IMR-90 (cell line): ENCODE results near the gene HMCN1. TPM values are rescaled to one million over a fixed set of nuclear protein-coding genes. Genes with fewer than 3 reads are reported as not detected.

Source experiments
- ATAC-seq: fragments of 200-7000 bp; cut with Tn5 transposase; 2 replicates; pipeline ENCODE4 v1.9.1; 2020; ENCODE audit warnings: low read depth, mild to moderate bottlenecking, moderate library complexity
- BruUV-seq: library from RNA; stranded (reverse); fragments of 400-500 nt; replicated peaks from 2 replicates; lab custom pipeline; 2021; lab: Mats Ljungman, UMichigan
- CTCF ChIA-PET: fragments of 300-600 bp; formaldehyde crosslinking; extraction: SDS; loops from one replicate; lab custom pipeline; 2021; ENCODE audit warnings: antibody characterized with exemption; lab: Yijun Ruan, JAX
- POLR2A ChIA-PET: fragments of 300-600 bp; sonication (Branson Sonifier 250); formaldehyde crosslinking; loops from one replicate; lab custom pipeline; 2022; ENCODE audit warnings: antibody characterized with exemption; ENCODE audit not compliant: unreplicated experiment; lab: Charles Lee
- DNase-seq: peaks from one replicate; pipeline ENCODE4 v3.0.0; 2013
- H2AFZ ChIP-seq: replicated peaks from 2 replicates; pipeline ENCODE3; 2013; ENCODE audit warnings: low read length, mild to moderate bottlenecking; ENCODE audit not compliant: poor library complexity
- H2AK5ac ChIP-seq: 2 replicates; pipeline ENCODE4 v1.6.1; 2013; ENCODE audit warnings: low read depth, low read length, inconsistent platforms
- H2AK9ac ChIP-seq: replicated peaks from 2 replicates; pipeline ENCODE3; 2013; ENCODE audit warnings: mild to moderate bottlenecking, low read depth, low read length, moderate library complexity; ENCODE audit not compliant: poor library complexity
- H2BK120ac ChIP-seq: 2 replicates; pipeline ENCODE4 v1.6.1; 2013; ENCODE audit warnings: low read depth, low read length, inconsistent platforms
- H2BK15ac ChIP-seq: 3 replicates; pipeline ENCODE4 v1.6.1; 2013; ENCODE audit warnings: low read depth, low read length, inconsistent platforms
- H2BK20ac ChIP-seq: 2 replicates; pipeline ENCODE4 v1.6.1; 2013; ENCODE audit warnings: low read depth, mild to moderate bottlenecking, inconsistent platforms, low read length, moderate library complexity
- H2BK5ac ChIP-seq: 2 replicates; pipeline ENCODE4 v1.6.1; 2013; ENCODE audit warnings: mild to moderate bottlenecking, low read depth, low read length, inconsistent platforms; ENCODE audit not compliant: poor library complexity, severe bottlenecking
- H3K14ac ChIP-seq: replicated peaks from 2 replicates; pipeline ENCODE4 v1.6.1; 2013; ENCODE audit warnings: low read depth, low read length, inconsistent platforms
- H3K18ac ChIP-seq: 2 replicates; pipeline ENCODE4 v1.6.1; 2013; ENCODE audit warnings: low read depth, low read length, control low read depth
- H3K23ac ChIP-seq: 2 replicates; pipeline ENCODE4 v1.6.1; 2013; ENCODE audit warnings: low read depth, low read length, inconsistent platforms
- H3K27ac ChIP-seq: 2 replicates; pipeline ENCODE4 v1.5.1; 2013; ENCODE audit warnings: mild to moderate bottlenecking, control low read depth, low read length; ENCODE audit not compliant: insufficient read depth
- H3K27me3 ChIP-seq: 2 replicates; pipeline ENCODE4 v1.6.1; 2013; ENCODE audit warnings: low read length; ENCODE audit not compliant: control insufficient read depth, insufficient read depth
- H3K36me3 ChIP-seq: 2 replicates; pipeline ENCODE4 v1.6.1; 2013; ENCODE audit warnings: low read length, mixed read lengths; ENCODE audit not compliant: control insufficient read depth, insufficient read depth
- H3K4ac ChIP-seq: 2 replicates; pipeline ENCODE4 v1.6.1; 2013; ENCODE audit warnings: low read depth, low read length, inconsistent platforms
- H3K4me1 ChIP-seq: 2 replicates; pipeline ENCODE4 v1.6.1; 2013; ENCODE audit warnings: low read length, mixed read lengths; ENCODE audit not compliant: control insufficient read depth, insufficient read depth
- H3K4me2 ChIP-seq: 2 replicates; pipeline ENCODE4 v1.6.1; 2013; ENCODE audit warnings: low read depth, mild to moderate bottlenecking, control low read depth, low read length, moderate library complexity
- H3K4me3 ChIP-seq: 2 replicates; pipeline ENCODE4 v1.5.1; 2013; ENCODE audit warnings: low read depth, mild to moderate bottlenecking, control low read depth, low read length, moderate library complexity; ENCODE audit not compliant: insufficient read depth
- H3K56ac ChIP-seq: 2 replicates; pipeline ENCODE4 v1.6.1; 2013; ENCODE audit warnings: low read length, inconsistent platforms; ENCODE audit not compliant: insufficient read depth; ENCODE audit errors: extremely low read depth
- H3K79me1 ChIP-seq, 2 experiments: 2 replicates each; pipeline ENCODE4 v1.6.1; 2013; ENCODE audit warnings: low read length in 2 of 2, inconsistent platforms in 1 of 2, low read depth in 1 of 2
- H3K9ac ChIP-seq: 2 replicates; pipeline ENCODE4 v1.6.1; 2013; ENCODE audit warnings: low read depth, low read length, control low read depth
- H3K9me1 ChIP-seq: 2 replicates; pipeline ENCODE4 v1.6.1; 2013; ENCODE audit warnings: low read length, inconsistent platforms; ENCODE audit not compliant: insufficient read depth
- H3K9me3 ChIP-seq: 2 replicates; pipeline ENCODE4 v1.6.1; 2013; ENCODE audit warnings: low read length; ENCODE audit not compliant: control insufficient read depth, insufficient read depth
- H4K20me1 ChIP-seq: 2 replicates; pipeline ENCODE4 v1.6.1; 2013; ENCODE audit warnings: low read length, inconsistent platforms; ENCODE audit not compliant: insufficient read depth
- H4K5ac ChIP-seq: 2 replicates; pipeline ENCODE4 v1.6.1; 2013; ENCODE audit warnings: mild to moderate bottlenecking, low read depth, low read length, control low read depth
- H4K8ac ChIP-seq, 2 experiments: 2 replicates each; pipeline ENCODE4 v1.6.1; 2013; ENCODE audit warnings: low read depth in 2 of 2, low read length in 2 of 2, control low read depth in 1 of 2, inconsistent platforms in 1 of 2
- H4K91ac ChIP-seq: 2 replicates; pipeline ENCODE4 v1.6.1; 2013; ENCODE audit warnings: low read depth, low read length, inconsistent platforms; ENCODE audit not compliant: insufficient read depth
- CHD1 ChIP-seq: IDR thresholded peaks from 2 replicates; pipeline ENCODE4 v1.6.1; 2012; ENCODE audit warnings: low read depth, low read length, improper control_type of control experiment
- MAFK ChIP-seq: IDR thresholded peaks from 2 replicates; pipeline ENCODE4 v1.6.1; 2012; ENCODE audit warnings: low read depth, low read length, improper control_type of control experiment
- SMC3 ChIP-seq: fragments of 150-350 bp; IDR thresholded peaks from 2 replicates; pipeline ENCODE4 v1.6.1; 2016; ENCODE audit warnings: low read depth, mild to moderate bottlenecking, antibody characterized with exemption, low read length, moderate library complexity
- WGBS, 2 experiments: methylation state at CpG; one replicate each; pipeline versions ENCODE4 v1.1.5 to v1.1.7; 2013; ENCODE audit warnings: missing lambda C conversion rate in 2 of 2; ENCODE audit not compliant: insufficient read length in 1 of 2; ENCODE audit errors: extremely low coverage in 2 of 2; 5-methylcytosine and 5-hydroxymethylcytosine counted together
- dilution Hi-C: fragments of 300-500 bp; cut with HindIII; formaldehyde crosslinking; loops from one replicate; pipeline ENCODE4 v1.14.3; 2018; ENCODE audit warnings: low sequenced_read_pairs; ENCODE audit not compliant: unreplicated experiment
- in situ Hi-C: fragments of 300-500 bp; cut with MboI; formaldehyde crosslinking; loops from 3 replicates; pipeline ENCODE4 v1.14.3; 2019; ENCODE audit warnings: low sequenced_read_pairs, inconsistent platforms, mixed read lengths
- intact Hi-C: fragments of 100-400 bp; cut with micrococcal nuclease; formaldehyde crosslinking; loops from 2 replicates; pipeline ENCODE4 v1.10.0; 2022
- polyA plus RNA-seq, 3 experiments: library from polyadenylated mRNA; depleted of rRNA; stranded (reverse); fragments of >200 nt; gene quantifications; 2 replicates each; pipeline ENCODE4 v1.2.3, GENCODE V29; 2012; ENCODE audit warnings: low replicate concordance in 1 of 3
- total RNA-seq: library from RNA; depleted of rRNA; stranded (reverse); fragments of >200 nt; gene quantifications from 2 replicates; pipeline ENCODE4 v1.2.3, GENCODE V29; 2012

HMCN1 gene
- total and polyA plus RNA-seq, 2 of the 4 experiments (the other 2 are of a cell fraction) = 6.1 to 11.7 TPM

DNA sequence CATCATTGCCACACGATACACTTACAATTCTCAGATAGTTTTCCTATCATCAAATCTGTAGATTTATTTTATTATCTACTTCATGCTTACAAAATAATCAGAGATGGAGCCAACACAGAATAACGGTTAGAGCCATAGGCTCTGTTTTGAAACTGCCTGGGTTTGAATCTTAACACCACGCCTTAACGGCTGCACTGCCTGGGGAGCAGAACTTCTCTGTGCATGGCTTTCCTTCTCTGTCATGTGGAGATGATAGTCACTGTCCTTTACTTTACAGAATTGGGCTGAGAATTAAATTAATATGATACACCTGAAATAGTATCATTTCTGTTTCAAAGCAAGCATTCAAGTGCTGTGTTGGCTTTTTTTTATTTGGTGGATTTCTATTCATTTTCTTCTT, 177.8 kb downstream of the HMCN1 start:
- Histone ChIP-seq H2AK5ac (no peak overlapping the region), H2BK5ac (no peak overlapping the region), H2BK20ac (no peak overlapping the region), H3K56ac (no peak overlapping the region), H3K18ac (no peak overlapping the region), H3K4me1 (no peaks in the 10 kb centered on the region), H3K79me1 (no peaks in the 10 kb centered on the region), H4K20me1 (no peaks in the 10 kb centered on the region), H3K27me3 (no peaks in the 10 kb centered on the region), H3K14ac (no peak overlapping the region), H4K5ac (no peak overlapping the region), H3K4me2 (no peak overlapping the region), H2BK15ac (no peak overlapping the region), H3K4me3 (no peak overlapping the region), H2BK120ac (no peak overlapping the region), H4K91ac (no peak overlapping the region), H3K9me3 (no peaks in the 10 kb centered on the region), H2AK9ac (no peak overlapping the region), H4K8ac (no peak overlapping the region), H3K23ac (no peak overlapping the region), H3K9me1 (no peaks in the 10 kb centered on the region), H3K36me3 (no peaks in the 10 kb centered on the region), H3K4ac (no peak overlapping the region), H3K9ac (no peak overlapping the region), H3K27ac (no peak overlapping the region), H2AFZ (no peak overlapping the region)
- in situ Hi-C loops (no loop called here), dilution Hi-C loops (no loop called here), intact Hi-C loops (no loop called here)
- POLR2A ChIA-PET = no interaction called here
- no peak for DNase-seq
- no peak for TF ChIP-seq CHD1
- no peak for TF ChIP-seq MAFK
- no peak for TF ChIP-seq SMC3
- no CpG with 5 or more reads among the region's 4 CpGs for WGBS, 2 experiments
- BruUV-seq = no TSS peak
- ATAC-seq = no peak
- CTCF ChIA-PET = interaction anchor here (0.6 kb wide), 1 partner anchor 12 kb away, joined by 3 read pairs; no protein-coding TSS in a partner anchor
